GM18907 (cell line): ENCODE measurements around the gene SMIM7.
"Not testable (repeated sequence)": the region's sequence is repeated elsewhere in the genome, so short reads cannot be mapped to it uniquely, and the experiment has no call there.

ENCODE experiments used
- ATAC-seq: cut with Tn5 transposase; IDR thresholded peaks from one replicate; pipeline ENCODE4 v1.9.1; 2021; ENCODE audit warnings: mild to moderate bottlenecking, moderate library complexity; ENCODE audit not compliant: unreplicated experiment

SMIM7 gene

GRCh38 chr19:16655727-16656126 is 4.2 kb downstream of the SMIM7 start:
- ATAC-seq = no peak

GRCh38 chr19:16654627-16655026 is 5.3 kb downstream of the SMIM7 start:
- no peak for ATAC-seq

GRCh38 chr19:16654140-16654539 is 5.8 kb downstream of the SMIM7 start:
- ATAC-seq = no peak

- no peak for ATAC-seq
These were observed 7.1 kb downstream of the SMIM7 start for GRCh38 chr19:16652854-16653253.

- ATAC-seq = not testable (repeated sequence)
These were observed 8.3 kb downstream of the SMIM7 start for GRCh38 chr19:16651421-16652188.

DNA sequence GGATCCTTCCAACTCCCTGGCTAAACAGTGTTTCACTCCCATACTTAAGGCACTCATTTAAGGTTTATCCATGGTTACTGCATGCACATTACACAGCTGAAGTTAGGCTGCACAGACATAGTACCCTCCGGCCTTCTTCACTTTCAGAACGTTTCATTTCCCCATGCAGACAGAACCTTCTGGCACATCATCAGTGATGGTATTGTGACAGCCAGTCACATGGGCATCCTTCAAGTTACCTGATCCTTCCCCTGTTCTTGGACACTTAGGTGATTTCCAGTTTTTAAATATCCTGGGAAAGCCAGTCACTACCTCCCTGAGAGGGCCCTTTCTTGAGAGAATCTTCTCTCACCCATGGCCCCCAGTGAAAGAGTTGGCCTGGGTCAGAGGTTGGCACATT is 9.1 kb downstream of the SMIM7 start:
- ATAC-seq = no peak

DNA sequence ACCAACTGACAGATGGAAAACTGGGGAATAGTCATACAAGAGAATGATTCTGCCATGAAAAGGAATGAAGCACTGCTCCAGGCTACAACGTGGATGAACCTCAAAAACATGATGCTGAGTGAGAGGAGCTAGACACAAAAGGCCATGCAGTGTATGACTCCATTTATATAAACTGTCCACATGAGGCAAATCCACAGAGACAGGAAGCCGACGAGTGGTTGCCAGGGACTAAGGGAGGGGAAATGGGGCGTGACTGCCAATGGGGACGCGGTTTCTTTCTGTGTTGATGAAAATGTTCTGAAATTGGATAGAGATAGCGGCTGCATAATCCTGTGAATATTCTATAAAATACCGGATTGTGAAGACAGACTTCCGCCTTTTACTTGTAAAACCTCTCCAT is 10.2 kb downstream of the SMIM7 start:
- no peak for ATAC-seq

GRCh38 chr19:16645140-16645539 is 14.8 kb downstream of the SMIM7 start:
- no peak for ATAC-seq

- no peak for ATAC-seq
These were observed 18.2 kb downstream of the SMIM7 start for GRCh38 chr19:16641695-16642094.

DNA sequence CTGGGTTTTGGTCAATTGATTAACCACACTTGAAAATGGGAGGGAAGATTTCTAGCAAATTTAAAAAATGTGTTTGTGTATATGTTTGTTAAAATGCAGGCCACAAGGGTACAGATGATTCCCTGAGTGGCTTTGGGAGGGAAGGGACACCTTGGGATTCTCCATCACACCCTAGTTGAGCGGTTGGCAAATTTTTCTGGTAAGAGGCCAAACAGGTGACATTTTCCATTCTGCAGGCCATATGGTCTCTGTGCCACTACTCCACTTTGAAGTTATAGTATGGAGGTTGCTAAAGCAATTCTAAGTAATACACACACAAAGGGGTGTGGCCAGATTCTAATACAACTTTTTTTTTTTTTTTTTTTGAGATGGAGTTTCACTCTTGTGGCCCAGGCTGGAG is 19.0 kb downstream of the SMIM7 start:
- ATAC-seq = no peak

- no peak for ATAC-seq
These were observed 21.3 kb downstream of the SMIM7 start for GRCh38 chr19:16638666-16639065.

- no peak for ATAC-seq
These were observed 22.4 kb downstream of the SMIM7 start for GRCh38 chr19:16637535-16637934.

DNA sequence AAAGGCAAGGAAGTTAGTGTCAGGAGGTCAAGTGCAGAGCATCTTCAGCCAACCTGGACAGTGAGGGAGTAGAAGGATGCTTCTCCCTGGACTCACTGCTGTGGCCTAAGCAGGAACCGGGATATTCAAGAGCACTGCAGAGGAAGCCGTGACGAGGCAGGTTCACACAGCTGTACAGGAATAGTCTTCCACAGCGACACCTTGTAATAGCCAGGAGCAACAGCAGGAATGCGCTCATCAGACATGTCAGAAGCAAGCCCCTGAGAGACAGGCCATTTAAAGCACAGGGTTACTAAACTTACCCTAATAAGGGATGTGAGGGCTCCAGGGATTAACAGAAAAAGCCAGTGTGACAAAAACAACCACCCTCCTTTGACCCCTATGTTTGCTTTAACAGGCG is 28.5 kb downstream of the SMIM7 start:
- no peak for ATAC-seq

DNA sequence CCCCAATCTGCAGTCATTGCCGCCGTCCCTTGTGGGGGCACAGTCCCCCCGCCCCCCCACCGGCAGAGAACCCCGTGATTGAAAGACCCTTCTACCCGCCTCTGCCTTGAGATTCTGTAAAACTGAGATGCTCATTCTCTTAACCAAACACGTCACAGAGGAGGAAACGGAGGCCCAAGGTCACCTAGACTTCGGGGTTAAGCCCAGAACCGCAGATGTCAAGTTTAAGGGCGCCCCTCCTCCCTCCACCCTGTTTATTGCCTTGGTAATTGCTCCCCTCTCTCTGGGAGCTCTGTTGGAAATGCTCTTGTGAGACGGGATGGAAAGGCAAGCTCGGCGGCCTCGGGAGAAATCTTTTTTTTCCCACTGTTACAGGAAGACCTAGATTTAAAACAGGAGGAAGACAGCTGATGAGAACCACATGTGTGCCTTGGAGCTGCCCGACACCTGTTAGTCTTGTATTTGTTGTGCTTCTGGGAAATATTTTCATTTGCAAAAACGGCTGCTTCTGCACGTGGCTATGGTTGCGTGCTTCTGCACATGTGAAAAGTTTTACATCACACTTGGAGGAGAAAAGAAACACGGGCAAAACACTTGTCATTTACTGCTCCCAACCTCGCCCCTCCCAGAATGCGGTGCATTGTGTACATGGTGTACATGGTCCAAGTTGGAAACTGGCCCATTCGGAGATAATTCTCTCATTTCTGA is 30.8 kb downstream of the SMIM7 start:
- ATAC-seq = no peak

DNA sequence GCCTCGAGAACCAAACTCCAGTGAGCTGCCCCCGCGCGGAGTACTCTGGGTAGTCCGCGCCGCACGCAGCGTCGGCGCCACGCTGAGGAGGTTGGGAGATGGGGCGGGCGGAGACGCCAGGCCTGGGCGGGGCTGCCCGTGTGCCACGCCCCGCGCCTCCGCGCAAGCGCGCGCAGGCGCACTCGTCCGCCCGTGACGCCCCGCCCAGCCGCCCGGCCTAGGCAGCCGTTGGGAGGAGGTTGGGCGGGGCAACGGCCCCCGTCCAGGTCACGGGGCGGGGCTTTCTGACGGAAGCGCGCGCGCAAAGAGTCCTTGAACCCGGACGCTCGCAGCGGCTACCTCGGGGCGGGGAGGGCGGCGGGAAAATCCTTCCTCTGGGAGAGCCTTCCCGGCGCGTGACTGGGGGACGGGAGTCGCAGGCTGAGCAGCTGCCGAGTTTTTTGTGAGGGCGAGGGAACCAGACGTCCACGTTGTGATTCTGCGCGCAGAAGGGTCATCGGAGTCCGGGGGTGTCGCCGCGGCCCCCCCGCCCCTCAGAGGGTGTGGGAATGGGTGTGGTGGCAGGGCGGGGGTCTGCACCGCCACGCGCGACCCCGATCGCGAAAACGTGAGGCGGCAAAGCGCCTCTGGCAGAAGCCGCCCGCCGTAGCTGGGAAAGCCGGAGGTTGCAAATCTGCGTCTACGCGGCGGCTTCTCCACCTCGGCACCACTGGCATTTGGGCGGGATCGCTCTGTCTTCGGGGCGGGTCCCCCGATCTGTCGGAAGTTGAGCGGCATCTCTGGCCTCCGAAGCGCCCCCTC is 31.6 kb downstream of the SMIM7 start, which contains the start of gene MED26:
Gene MED26 (minus strand): TSS at position 22 of the 801 bp plus-strand sequence. CDS start 261 bp downstream, outside the sequence.
- peak; percentile 84 for ATAC-seq

DNA sequence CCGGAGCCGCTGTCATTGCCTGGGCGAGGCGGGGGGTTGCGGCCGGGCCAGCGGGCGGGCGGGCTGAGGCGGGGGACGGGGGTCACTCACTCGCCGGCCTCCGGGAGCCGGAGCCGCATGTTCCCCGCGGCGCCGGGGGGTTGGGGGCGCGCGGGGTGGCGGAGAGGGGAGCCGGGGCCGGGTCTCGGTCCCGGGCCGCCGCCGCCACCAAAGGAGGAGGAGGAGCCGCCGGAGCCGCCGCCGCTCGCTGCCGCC is 32.1 kb downstream of the SMIM7 start:
- ATAC-seq = no peak

DNA sequence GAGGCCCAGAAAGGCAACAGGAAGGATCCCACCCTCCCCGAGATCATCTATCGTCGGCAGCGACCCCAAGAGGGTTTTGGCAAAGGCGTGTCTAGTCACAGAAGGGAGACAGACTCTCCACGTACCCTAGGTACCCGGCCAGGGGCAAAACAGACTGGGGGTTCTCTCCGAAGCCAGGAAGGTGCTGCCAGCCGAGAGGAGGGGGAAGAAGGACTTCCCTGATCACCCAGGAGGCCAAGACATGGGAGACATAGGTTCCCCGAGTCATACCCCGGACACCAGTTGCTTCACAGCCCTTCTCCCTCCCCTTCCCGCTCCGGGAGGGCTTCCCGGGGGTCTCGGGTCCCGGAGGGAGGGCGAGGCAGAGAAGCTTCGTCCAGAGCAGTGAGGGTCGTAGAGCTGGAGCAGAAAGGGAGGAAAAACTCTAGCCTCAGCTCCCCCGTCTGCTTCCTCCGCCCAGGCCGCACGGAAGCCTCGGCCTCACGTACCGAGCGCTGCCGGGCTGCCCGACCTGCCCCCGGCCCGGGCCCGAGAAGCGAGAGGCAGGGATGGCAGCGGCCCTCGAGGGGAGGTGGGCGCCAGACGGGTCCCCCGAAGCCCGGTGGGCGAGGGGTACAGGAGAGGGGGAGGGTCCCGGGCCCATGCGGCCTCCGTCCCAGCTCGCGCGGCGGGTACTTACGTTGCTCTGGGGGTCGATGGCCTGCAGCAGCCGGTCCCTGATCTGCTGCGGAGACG is 32.6 kb downstream of the SMIM7 start:
- peak; percentile 12 for ATAC-seq

DNA sequence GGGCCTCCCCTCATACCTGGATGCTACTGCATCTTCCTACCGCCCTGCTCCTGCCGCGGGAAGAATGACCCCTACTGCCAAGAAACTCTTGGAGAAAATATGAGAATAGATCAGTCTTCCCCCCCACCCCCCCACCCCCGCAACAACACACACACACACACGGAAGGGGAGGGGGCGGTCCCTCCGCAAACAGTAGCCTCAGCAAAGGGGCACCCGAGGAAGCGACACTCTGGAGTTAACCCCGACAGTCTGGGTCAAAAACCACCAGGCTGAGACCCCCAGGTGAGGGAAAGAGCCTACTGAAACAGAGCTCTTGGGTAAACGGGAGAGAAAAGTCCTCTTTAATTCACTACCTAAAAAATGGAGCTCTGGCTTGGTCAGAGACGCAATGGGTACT is 33.1 kb downstream of the SMIM7 start:
- no peak for ATAC-seq

- ATAC-seq = no peak
These were observed 34.6 kb downstream of the SMIM7 start for GRCh38 chr19:16625163-16625958.

DNA sequence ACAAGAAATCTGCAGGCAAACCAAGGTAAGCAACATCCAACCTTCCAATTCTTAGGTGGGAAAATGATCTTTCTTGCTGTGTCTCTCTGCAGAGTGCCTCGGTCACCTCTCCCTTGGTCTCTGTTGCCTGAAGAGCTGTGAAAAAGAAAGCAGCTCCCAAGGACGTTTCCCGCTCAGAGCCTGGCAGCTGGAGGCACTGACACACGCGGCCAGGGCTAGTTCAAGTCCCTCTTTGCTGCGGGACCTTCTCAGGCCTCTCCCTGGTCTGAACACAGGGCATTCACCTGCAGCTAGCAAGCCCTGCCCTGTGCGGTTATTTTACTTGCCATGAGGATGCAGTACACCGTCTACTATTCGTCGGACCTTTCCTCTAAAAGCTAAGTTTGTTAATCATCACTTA is 35.7 kb downstream of the SMIM7 start:
- no peak for ATAC-seq
